HT1080 (cell line): ENCODE data around the gene PCNX1. TPM values are rescaled to one million over a fixed set of nuclear protein-coding genes. Genes with fewer than 3 reads are reported as not detected.

Experiments
- DNase-seq: peaks from one replicate; pipeline ENCODE4 v3.0.0-alpha.2; 2015; ENCODE audit warnings: low read depth
- total RNA-seq: library from RNA; depleted of rRNA; stranded (reverse); fragments of >200 nt; shearing (Covaris generic); gene quantifications from 2 replicates; pipeline ENCODE4 v1.2.3, GENCODE V29; 2014

The PCNX1 gene
- total RNA-seq, 1 experiment from 2014 or later: 27.7 TPM

DNA sequence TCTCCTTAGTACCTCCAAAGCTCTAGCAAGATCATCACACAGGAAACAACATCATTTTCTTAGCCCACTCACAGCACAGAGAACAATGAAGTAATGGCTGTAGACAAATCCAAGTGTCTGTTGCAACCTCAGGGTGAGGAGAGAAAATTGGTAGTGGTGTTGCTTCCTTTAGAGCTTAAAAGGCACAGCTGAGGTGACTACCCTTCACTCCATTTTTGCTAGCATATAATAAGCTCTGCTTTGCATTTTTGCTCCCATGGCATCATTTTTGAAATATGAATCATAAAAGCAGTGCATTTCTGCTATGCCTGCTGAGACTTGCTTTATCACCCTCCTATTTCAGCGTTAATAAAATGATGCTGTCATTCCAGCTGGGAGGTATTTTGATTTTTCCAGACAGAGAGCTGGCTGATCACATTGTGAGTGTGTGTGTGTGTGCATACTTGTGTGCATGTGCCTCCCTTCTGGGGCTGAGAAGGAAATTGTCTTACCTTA is 18.5 kb upstream of the PCNX1 start:
- peak; percentile 69 for DNase-seq

DNA sequence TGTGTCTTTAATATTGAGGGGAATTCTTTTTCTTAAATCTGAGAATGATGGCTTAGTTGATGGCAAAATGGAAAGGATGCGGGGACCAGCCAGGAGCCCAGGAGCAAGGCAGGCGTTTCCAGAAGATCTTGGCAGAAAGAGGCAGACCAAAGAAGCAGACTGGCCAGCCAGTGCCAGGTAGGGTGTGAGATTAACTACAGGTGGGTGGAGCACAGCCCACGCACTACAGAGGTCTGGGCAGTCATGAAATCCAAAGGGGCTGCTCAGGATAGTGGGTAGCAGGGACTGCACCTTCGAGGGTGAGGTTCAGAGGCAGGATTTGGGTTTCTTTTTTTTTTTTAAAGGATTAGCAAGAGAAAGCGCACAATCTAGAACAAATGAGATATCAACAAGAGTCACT is 17.7 kb upstream of the PCNX1 start:
- DNase-seq: no peak

DNA sequence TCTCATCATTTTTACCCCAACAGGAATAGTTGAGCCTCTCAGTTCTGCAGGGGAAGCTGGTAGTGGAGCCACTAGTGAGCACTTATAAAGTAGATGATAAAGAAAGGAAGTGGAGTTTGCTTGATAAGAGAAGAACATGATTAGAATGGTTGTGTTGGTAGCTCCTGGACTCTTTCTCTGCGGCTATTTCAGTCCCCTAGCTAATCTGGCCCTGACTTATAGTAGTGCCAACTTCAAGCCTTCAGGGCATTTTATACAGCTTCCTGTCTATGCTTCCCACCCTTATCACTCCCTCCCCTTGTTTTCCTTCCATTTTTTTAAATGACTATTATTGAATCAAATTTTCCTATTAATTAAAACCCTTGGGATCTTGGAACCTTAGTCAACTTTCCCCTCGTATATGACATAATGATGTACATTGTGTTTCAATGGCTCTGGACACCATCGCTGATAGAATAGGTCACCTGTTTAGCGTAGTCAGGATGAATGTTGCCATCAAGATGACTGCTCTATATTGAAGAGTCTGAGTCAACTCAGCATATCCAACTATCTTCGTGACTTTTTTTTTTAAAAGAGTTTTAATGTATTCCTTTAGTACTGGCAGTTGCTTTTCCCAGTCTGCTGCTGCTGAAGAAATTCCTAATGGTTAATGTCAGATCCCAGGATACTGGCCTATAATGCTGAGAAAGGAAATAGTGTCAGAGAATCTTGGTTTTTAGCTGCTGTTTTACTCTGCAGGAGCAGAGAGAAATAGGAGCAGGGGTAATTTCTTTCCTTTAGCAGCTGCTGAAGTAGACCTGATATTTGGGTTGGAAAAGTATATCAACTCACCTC is 16.2 kb upstream of the PCNX1 start:
- DNase-seq: no peak

DNA sequence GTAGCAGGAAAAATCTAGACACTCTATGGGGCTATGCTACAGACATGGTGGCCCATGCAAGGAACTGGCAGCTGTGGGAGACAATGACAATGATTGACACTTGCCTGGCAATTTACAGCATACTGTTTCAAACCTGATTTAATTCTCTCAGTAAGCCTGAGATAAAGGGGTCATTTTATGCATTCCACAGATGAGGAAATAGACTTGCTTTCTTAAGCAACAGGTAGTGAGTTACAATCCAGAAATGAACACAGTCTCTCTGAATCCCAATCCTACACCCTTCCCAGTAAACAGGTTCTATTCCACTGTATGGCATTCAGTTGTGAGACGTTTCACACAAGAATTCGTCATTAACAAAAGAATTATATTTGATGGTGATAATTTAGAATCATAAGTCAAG is 15.5 kb upstream of the PCNX1 start:
- DNase-seq: no peak

DNA sequence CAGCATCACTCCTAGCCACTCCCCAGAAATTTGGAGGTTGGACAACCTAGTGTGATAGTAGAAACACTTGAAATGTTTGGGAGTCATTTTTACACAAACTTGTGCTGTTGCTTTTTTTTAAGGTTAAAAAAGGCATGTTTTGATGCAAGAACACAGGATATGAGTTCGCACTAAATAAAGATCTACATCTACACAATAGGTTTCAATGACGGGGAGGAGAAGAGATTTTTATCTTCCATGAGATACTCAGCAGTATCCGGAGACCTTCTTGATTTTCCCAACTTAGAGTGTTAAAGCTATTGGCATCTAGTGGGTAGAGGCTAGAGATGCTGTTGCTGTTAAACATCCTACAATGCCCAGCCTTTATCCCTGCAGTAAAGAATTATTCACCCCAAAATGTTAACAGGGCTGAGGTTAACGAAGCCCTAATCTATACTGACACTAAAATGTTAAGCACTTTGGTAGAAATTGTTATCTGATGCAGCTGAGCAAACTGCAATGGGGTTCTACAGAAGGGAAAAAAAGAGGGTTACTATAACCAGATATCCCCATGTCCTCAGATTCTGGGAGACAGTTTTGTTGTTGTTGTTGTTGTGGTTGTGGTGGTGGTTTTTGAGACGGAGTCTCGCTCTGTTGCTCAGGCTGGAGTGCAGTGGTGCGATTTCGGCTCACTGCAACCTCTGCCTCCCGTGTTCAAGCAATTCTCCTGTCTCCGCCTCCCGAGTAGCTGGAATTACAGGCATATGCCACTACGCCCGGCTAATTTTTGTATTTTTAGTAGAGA is 14.0 kb upstream of the PCNX1 start:
- no peak for DNase-seq

DNA sequence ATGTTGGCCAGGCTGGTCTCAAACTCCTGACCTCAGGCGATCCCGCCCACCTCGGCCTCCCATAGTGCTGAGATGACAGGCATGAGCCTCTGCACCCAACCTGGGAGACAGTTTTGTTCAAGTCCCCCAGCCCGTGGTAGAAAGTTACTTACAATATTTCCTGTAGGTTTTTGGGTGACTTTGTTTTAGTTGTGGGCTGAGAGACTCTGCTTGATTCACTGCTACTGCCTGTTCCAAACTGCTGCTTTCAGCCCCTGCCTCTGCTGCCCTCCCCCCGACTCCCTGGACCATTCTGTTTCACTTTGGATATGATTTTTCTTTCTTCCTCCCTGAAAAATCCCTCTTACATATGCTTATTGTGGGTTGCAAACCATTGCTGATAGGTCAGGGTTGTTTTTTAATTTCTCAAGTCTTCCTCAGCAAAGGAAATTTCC is 13.4 kb upstream of the PCNX1 start:
- DNase-seq: no peak

DNA sequence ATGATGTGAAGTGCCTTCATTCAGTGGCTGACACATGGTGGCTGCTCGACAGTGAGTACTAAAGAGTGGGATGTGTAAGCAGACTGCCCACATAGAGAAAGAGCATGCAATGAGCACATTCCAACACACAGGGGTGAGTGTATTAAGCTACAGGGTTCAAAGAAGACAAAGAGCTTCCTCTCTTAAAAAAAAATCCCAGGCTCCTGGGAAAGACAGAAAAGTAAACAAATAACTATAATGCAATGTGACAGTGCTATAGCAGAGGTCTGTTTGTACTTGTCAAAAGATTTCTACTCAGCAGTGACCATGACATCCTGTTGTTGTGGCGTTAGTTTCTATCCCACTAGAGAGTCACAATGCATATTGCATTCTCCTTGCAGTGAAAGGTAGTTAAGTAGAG is 12.4 kb upstream of the PCNX1 start:
- DNase-seq: no peak

DNA sequence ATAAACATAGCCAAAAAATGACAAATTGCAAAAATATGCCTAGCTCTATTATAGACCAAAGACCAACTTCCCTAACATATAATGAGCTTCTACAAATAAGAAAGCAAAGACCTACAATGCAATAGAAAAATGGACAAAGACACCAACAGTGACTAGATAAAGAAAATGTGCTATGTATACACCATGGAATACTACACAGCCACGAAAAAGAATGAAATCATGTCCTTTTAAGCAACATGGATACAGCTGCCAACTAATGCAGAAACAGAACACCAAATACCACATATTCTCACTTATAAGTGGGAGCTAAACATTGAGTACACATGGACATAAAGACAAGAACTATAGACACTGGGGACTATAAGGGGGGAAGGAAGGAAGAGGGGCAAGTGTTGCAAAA is 10.9 kb upstream of the PCNX1 start:
- no peak for DNase-seq

DNA sequence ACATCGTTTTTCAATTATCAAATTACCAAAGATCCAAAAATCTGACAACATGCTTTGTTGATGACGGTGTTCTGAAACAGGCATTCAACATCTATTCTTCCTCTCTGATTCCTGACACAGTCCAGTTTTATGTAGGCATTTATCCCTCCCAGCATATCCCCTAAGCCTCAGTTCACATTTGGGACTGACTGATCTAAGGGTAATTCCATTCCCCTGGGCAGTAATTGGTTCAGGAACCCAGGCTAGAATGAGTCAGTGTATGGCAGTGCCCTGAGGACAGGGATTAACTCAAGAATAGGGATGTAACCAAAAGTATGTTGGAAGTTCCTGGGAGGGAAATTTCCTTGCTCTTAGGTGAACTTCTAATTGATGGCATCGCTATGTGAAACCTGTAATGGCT is 10.3 kb upstream of the PCNX1 start:
- DNase-seq: no peak

DNA sequence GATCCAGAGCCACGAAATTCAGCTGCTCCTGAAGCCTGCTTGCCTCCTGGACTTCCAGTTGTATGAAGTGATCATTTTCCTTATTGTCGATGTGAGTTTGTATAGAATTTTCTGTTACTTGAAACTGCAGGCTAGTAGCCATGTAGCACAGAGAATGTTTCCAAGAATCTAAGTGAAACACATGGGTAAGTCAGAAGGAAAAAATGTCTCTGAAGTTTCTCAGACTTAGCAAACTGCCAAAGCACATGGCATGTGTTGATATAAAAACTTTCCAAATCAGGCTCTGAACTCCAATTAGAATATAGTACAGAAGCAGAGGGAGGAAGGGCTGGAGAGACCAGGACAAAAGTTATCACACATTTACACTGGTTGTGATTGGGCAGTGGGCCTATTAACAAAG is 9.8 kb upstream of the PCNX1 start:
- no peak for DNase-seq

DNA sequence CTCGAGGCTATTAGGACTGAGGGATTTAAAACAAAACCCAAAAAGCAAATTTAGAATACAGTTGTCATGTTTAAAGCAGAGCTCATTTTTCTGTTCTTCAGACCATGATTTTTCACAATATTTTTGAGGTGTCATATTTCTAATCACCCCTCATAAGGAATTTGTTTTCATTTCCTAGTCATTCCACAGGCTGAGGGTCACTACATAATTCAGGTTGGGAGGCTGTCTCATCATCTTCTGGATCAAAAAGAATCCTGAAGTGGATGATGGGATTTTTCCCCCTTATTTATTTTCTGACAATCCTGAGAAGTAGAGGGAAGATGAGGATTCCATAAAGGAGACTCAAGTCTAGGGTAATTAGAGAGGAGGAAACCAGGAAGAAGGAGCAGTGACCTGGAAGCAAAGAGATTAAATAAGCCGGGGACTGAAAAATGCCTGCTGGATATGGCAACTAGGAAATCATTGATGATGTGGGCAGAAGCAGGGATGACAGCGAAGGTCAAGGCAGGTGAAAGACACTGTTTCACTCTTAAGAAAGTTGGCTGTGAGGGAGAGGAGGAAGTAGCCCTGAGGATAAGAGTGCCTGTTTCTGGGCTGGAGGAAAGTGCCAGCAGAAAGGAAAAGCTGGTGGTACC is 9.0 kb upstream of the PCNX1 start:
- no peak for DNase-seq

DNA sequence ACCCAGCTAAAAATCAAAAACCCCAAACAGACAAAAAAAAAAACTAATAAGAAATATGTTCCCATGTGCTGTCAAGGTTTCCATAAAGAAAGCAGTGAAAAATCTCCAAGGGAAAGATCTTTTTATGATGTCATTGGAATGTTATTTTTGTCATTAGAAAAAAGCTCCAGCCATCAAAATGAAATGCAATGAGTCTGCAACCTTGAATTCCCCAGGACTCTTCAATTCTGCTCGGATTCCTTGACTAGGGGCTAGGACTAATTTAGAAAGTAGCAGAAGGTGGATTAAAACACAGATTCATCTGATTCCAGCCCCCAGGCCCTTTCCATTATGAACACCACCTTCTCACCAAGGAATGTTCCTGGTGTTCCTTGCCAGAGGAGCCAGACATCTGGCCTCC is 6.0 kb upstream of the PCNX1 start:
- no peak for DNase-seq

DNA sequence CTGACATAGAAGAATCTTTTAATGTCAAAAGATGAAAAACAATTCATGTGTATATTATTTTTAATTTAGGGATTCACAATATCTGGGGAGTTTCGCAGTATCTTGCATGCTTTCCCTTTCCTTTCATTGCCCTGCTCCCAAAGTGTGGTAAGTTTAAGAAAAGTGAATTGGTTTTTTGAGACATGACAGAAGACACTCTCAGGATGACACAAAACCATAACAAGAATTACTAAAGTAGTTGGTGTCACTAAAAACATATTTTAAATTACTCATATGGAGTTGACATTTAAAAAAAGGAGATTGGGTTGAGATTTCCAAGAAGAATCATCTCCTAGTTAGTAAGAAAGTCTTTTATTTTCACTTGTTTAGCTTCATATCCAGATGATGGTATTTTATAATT is 5.1 kb upstream of the PCNX1 start:
- no peak for DNase-seq

DNA sequence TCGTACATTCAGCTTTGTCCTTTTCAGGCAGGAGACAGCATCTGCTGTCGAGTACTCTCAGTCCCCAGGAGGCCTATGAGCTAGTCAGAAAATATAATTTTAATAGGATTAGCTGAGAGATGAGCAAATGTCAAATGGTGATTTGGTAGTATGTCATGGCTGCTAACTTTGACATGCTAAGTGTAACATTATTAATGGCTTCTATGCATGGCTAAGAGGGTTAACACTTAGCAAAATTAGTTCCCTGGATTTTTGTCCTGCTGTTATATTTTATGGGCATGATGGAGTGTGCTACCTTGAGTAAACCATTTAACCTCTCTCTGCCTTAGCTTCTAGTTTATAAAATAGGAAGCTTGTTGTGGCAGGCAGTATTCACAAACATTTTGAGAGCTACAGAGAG is 2.9 kb upstream of the PCNX1 start:
- no peak for DNase-seq

DNA sequence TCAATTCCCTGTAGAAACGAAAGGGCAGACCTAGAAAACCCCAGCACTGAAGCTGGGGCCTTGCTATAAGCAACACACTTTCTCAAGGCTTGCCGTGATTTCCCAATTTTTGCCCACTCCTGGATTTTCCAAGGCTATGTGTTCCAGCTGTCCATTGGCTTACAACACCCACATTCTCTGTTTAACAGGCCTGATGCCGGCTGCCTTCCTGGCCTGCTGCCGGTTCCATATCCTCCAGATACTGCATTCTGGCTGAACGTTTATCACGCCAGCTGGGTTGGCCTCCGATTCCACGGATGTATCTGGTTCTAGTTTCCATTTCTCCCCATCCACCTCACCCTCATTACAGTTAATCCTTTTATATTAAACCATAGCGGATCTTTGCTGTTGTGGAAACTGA is 2.0 kb upstream of the PCNX1 start:
- no peak for DNase-seq

DNA sequence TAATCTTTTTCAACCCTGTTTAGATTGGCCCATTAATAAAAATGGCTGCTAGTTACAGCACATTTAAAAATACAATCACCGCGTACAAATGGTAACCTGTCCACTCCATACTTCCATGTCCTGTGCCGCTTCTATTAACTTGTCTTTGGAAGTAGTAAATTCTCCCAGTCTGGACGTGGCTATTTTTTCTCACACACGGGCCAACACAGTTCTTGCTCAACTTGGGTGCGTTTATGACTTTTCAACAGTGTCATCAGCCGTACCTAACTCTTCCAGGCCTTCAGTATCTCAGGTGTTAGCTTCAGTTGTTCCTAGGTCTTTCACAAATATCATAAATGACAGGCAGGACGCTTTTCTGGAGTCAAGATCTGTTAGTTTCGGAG is 475 bp upstream of the PCNX1 start:
- no peak for DNase-seq

DNA sequence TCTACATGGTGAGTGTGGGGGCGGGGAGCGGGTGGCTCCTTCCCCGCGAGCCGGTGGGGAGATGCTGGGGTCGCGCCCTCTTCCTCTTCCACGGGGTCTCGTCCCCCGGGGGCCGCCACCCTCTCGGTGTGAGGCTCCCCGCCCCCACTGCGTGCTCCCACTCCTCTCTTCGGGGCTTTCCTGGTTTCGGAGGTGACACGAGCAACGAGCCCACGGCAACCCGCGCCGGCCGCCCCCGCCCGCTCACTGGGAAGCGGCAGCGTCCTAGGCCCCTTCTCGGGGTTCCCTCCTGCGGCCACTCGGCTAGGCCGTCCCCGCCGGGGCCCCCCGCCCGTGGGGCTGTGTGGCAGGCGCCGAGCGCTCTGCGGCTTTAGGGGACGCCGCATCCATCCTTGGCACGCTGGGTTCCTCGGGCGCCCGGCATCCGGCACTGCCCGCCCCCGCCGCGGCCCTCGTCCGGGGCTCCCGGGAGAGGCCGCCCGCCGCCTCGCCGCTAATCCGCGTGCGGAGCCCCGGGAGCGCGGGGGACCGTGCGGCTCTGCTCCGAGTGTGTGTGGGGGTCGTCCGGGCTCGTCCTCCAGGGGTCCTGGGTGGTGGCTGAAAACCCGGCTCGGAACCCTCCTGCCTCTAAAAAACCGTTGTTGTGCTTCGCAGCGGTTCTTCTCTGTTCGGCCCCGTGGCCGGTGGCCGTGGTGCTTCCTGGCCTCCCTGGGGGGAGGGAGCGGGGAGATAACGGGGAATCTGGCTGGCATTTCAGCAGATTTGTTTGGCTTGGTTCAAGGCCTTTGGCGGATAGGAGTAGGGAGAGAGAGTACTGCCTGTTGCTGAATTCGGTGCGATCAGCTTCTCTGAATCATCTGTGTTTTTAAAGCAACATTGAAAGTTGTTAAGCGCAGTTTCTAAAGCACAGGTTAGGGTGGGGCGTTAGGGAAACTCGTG is 1.0 kb downstream of the PCNX1 start:
- DNase-seq: peak; percentile 48

DNA sequence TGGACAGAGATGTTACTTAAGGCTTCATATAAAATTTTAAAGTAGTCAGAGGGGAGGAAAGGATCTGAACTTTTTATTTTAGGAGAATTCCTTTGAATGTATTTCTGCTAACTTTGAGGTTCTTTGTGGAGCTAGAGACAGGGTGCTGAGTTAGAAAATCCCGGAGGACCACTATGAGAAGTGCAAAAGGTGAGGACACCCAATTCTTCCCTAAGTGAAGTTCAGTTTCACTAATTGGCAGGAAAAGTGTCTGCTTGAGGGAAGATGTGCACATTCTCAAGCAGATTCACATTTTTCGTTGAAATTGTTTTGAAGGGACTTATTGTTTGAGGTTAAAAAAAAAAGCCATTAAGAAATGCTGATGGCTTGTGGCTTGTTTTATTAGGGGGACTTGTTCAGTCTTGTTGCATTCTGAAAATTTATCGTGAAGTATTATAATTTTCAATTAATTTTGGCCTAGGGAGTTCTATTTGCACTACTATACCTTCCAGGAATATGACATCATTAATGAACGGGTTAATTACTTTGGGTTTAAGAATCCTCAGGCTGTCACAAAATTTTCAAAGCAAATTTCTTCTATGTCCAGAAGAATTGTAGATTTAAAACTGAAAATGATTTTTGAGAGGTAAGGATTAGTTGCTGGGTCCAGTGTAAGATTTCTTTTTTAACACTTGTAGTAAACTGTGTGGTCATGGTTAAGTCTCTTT is 1.8 kb downstream of the PCNX1 start:
- DNase-seq: no peak

DNA sequence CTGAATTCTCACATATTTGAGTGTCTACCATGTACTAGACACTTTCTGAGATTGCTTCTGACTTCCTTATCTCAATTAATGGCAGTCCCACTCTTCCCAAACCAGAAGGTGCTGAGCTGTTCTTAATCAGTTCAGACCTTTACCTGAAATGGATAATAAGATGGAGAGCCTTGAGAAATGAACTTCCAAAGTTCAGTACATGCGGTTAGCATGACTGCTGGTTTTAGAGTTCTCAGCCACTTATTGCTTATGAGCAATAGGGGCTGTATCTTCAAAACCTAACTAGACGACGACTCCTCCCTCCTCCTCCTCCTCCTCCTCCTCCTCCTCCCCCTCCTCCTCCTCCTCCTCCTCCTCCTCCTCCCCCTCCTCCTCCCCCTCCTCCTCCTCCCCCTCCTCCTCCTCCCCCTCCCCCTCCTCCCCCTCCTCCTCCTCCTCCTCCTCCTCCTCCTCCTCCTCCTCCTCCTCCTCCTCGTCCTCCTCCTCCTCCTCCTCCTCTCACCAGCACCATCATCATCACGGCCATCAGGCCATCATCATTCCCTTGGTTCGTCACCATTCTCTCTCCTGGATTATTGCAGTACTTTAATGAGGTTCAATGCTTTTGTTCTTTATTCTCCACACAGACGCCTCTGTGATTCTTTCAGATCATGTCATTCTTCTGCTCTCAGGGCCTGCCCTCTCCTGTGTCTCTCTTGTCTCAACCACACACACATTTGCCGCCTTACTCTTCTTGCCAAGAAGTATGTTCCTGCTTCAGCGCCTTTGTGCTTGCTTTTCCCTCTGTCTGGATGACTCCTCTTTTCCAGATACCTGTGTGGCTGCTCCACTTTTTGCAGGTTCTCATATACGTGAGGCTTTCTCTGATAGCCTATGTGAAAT is 2.7 kb downstream of the PCNX1 start:
- no peak for DNase-seq
